Smooth muscle cell of the brain vasculature (primary cell): ENCODE data around the gene SETD7.

Source experiments
- DNase-seq: peaks from one replicate; pipeline ENCODE4 v3.0.0-alpha.2; 2012; ENCODE audit warnings: low read depth, low spot score

SETD7 gene

DNA sequence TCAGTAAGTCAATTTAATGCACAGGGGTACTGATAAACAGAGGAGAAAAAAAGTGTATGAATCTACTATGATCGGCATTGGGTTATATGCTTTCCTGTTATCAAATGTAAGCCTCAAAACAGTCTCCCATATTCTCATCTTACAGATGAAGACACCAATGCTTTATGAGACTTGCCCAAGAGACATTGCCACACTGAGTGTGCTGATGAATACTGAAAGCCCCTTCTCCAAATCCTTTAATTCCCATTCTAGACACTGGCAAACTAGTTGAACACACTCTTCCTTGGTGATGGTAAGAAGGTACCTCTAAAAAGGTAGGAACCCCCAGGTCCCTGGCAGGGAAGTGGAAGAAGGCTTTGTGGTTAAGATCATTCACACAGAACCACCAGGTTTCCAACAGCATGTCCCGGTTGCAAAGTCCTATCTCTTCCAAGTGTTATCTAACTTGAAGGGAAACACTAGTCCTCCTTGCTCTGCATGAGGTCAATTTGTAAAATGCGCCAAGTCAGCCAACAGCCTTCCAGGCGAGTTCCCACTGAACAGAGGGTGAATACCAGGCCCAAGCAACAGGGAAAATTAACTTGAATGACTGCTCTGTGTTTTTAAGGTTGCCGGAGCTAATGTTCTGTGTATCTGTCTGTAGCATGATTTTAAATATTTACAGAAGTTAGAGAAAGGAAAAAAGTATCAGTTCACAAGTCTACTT, 5.1 kb downstream of the SETD7 start:
- DNase-seq = no peak

DNA sequence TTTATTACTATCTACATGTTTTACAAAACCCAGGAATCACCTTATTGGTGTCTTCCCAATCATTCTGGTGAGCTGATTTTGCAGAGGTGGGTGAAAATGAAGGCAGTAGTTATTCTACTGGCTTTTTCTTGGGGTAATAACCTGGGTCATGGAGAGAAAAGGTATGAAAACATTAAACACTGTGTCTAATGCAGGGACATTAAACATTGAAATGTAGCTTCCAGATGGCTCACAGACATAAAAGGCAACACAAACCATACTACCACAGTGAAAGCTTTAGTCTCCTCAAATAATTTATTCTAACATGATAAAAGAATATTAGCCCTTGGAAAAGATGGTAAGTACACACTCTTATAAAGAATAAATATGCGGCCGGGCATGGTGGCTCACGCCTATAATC, 8.0 kb downstream of the SETD7 start:
- no peak for DNase-seq

DNA sequence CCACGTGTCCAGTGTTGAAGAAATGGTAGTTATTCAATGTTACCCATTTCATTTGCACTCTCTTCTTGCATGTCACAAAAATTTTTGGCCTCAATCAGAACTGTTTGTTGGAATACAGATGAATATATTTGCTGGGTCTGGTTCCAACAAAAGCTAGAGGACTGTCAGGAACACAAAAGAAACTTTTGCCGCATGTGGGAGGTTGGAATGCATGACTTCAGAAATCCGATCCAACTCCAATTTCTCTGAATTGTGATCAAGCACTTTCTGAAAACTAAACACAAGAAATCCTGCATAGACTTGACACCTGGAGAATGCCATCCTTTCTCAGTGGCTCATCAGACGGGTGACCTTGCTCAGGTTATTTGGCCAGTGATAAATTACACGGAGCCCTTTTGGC, 15.4 kb downstream of the SETD7 start:
- DNase-seq = no peak

DNA sequence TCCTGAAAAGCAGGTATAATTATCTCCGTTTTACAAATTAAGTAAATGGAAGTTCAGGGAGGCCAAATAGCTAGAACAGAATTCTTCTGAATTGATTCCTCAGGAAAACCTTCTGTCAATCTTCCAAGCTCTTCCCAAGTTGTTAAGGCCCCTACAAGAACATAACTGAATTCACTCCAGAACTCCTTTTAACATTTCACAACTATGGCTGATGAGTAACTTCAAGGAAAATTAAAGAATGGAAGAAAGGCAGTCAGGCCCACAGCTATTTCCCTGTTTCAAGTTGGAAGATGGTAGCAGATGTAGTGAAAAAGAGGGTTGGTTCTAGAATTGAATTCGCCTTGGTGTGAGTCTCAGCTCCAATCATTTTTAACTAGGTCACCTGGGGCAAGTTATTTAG, 15.9 kb downstream of the SETD7 start:
- no peak for DNase-seq

DNA sequence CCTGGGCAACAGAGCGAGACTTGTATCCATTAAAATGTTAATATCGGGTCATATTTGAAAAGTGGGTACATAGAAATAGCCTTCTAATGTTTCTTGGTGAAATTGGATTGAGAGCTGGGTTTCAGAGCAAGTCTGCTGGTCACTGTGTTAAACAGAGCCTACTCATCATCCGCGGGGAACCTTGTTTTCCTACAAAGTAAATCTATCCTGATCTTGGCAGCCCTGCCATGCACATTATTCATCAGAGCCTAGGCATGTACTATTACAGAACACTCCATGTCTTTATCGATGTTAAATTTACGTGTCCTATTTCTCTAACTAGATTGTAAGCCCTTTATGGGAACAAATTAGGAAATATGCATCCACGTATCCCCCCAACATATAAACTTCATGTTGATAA, 18.7 kb downstream of the SETD7 start:
- no peak for DNase-seq

DNA sequence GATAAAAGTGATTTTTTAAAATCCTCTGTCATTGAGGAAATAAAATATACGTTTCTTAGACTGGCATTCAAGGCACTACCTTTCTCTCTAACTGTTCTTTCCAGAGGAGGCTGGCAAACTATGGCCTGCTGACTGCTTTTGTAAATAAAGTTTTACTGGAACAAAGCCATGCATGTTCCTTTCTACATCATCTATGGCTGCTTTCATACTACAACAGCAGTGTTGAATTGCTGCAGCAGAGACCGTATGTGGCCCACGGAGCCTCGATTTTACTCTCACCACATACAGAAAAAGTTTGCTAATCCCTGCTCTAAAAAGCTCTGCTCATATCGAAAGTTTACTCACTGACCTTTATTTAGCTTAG, 20.2 kb downstream of the SETD7 start:
- no peak for DNase-seq

DNA sequence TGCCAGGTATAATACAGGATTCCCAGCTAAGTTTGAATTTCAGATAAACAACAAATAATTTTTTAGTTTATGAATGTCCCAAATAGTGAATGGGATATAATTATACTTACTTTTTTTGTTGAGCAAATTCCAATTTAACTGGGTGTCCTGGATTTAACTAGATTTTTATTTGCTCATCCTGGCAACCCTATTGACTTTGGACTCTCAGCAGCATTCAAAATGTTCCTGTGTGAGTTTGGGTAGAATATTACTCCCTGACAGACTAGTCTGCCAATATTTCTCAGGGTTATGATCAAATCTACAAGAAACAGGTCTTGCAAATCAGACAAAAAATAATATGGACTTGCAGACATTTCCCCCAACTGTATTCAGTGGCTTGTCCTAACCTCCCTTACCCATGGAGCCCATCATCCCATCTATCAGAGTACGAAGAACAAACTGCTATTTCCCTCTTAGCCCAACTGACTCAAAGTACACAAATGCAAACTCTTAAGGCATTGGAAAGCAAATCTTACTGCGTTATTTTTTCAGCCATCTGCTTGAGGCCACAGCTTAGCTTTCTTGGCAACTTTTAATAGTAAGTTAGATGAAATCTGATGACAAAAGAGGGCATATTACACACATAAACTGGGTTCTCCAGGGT, 20.7 kb downstream of the SETD7 start:
- no peak for DNase-seq

DNA sequence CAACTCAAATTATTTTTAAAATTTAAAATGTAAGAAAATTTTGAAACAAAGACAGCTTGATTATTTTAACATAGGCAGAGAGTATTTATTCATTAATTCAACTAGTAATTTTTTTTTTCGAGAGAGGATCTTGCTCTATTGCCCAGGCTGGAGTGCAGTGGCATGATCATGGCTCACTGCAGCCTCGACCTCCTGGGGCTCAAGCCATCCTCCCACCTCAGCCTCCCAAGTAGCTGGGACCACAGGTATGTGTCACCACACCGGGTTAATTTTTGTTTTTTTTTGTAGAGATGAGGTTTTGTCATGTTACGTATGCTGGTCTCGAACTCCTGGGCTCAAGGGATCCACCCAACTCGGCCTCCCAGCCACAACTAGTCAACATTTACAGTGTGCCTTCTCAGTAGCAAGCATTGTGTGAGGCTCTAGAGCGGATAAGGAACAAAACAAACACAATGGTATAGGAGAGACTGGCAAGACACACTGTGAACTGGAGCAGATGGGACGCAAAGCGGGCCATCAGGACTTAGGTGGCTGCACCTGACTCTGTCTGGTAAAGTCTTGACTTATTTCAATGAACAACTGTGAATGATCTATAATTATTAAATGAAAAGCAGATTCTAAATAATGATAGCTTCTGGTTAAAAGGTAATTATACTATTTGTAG, 21.6 kb downstream of the SETD7 start:
- DNase-seq = no peak

DNA sequence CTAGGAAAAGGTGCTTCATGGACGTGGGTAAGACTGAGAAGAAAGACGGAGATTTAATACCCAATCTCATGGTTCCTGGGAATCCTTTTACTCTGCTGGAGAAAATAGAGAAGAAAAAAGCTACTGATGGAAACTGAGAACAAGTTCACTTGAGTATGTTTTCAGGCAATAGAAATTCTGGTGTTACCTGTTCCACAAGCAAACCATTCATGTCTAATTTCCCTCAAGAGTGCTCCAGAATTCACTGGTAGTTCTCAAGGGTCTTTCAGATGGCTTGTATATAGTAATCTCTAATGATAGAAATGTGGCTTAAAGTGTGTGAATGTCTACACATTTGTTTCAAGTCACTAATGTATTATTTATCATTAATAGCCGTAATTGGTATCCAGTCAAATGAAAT, 22.5 kb downstream of the SETD7 start:
- no peak for DNase-seq

DNA sequence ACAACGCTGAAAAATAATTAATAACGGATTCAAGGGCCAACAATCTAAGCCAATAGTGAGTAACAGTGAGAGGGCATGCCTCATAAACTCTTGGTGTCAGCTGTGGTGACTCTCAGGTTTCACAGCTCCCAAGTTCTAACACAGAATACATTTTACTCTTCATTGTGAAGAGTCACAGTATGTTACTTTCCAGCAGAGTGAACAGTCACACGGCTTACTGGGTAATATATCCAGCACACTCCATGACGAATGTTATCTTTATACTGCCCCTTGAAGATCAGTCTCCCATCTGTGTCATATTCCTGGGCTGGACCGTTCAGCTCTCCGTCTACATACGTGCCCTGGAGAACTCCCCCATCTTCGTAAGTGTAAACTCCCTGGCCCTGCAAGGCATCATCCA, 23.1 kb downstream of the SETD7 start:
- DNase-seq = no peak

DNA sequence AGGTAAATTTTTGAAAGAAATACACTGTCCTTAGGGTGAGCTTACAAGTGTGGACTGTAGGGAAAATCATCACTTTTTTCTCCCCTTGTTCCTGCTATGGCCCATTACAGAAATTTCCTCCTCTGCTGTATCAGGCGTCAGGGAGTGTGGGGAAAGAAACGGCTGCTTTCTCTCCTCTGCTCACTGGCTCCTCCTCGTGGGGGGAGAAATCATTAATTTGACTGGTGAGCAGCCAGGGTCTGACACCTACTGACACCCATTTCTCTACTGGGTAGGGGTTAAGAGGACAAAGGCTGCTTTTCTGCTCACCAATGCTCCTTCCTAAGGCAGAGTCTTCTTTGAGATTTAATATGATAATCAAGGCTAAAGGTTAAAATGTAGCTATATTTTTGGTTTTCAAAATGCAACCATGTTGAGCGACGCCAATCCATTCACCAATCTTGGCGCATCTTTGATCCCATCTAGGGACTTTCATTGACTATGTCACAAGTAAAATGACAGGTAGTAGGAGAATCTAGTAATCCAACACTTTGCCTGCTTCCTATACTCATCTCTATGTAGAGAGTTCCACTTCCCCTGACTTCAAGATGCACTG, 25.1 kb downstream of the SETD7 start:
- no peak for DNase-seq

DNA sequence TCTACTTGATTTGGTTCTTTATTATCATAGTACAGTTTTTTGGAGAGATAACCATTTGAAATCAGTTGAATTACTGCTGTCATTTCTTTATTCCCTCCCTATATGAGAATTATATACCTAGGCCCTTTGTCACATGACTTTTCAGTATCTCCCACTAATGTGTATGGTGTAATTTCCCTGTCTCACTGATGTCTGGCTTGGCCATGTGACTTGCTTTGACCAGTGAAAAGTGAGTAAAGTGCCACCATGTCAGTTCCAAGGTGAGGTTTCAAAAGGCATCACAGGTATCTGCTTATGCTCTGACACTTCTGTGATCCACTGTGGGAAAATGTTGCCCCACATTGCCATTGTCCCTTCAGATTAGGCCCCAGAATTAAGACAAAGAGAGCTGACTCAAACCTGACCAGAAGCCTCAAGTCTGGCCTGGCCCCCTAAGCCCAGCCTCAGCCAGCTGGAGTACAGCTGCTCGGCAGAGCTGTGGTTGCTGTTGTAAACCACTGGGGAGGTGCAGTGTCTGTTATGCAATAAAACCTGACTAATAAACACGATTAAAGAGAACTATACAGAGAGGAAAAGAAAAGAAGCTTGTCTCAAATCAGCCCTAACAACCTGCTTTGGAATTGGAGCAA, 27.5 kb downstream of the SETD7 start:
- DNase-seq = no peak

DNA sequence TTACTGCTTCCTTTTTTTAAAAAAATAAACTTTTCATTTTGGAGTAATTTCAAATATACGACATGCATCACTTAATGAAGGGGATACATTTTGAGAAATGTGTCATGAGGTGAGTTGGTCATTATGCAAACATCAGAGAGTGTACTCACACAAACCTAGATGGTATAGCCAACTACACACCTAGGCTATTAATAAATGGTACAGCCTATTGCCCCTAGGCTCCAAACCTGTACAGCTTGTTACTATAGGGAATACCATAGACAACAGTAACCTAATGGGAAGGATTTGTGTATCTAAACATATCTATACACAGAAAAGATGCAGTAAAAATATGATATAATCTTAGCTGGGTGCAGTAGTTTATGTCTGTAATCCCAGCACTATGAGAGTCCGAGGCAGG, 29.1 kb downstream of the SETD7 start:
- DNase-seq = no peak

DNA sequence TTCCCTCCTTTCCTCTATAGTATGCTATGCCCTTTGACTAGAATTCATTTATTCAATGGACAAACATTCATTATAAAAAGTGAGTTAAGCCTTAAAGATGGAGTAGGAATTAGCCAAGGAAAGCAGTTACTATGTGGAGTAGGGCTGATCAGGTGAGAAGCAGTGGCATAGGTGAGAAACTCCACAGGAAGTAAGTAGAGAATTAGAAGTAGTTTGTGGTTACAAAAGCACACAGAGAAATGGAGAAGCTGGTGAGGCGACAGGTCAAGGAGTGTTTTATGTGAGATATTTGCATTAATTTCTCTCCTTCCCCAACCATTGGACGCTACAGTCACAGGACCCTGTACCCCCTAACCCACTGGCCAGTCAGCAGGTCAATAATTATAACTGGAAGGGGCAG, 30.6 kb downstream of the SETD7 start:
- DNase-seq = no peak

DNA sequence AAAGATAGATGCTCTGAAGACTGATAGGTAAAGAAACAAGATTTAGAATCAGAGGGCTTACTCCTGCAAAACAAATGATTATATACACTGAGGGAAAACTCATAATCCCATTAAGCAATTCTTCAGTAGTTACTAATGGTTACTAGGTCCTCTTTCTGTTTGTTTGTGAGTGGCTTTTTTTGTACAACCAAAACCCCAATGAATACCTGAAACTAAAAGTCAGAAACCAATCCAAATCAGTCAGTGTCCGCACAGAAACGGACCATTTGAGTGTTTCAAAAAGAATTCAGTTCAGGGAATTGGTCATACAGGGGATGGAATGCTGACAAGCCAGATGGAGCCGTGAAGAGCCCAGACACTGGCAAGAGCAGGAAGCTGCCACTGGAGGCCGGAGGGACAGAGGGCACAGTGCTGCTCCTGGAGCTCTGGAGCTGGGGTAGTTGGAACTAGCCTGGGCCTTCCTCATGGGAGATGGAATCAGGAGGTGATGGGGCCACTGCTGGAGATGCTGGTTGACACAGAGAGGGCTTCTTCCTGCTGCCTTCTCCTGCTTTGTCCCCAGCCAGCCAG, 31.9 kb downstream of the SETD7 start:
- no peak for DNase-seq

DNA sequence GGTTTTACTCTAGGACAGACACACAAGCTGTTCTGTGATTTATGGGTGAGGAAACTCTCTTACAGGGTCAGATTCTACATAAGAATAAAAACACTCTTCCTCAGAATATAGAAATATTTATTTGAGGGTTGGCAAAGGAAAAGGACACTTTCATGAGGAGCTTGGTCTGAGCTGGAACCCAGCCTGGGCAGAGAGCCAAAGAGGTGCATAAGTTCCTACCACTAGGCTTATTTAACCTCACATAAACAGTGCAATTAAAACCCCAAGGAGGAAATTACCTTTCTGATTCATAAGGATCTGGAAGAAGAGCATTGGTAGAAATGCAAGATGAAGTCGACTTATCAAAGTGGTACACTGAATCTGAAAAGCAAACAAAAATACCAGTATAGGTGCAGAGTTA, 32.9 kb downstream of the SETD7 start:
- no peak for DNase-seq

DNA sequence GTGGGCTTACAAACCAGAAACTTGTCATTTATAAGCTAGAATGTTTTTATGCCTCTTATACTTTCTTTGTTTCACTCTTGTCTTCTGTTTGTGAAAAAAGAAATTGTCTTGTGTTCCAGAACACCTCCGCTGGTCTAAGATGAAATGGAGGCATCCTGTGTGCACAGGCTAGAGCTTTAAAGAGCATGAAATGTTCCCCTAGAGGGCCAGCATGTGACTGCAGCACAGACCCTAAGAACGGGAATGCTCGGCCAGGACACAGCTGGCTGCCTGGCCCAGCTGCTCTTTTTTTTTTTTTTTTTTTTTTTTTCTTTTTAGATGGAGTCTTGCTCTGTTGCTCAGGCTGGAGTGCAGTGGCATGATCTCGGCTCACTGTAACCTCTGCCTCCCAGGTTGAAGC, 33.6 kb downstream of the SETD7 start:
- no peak for DNase-seq

DNA sequence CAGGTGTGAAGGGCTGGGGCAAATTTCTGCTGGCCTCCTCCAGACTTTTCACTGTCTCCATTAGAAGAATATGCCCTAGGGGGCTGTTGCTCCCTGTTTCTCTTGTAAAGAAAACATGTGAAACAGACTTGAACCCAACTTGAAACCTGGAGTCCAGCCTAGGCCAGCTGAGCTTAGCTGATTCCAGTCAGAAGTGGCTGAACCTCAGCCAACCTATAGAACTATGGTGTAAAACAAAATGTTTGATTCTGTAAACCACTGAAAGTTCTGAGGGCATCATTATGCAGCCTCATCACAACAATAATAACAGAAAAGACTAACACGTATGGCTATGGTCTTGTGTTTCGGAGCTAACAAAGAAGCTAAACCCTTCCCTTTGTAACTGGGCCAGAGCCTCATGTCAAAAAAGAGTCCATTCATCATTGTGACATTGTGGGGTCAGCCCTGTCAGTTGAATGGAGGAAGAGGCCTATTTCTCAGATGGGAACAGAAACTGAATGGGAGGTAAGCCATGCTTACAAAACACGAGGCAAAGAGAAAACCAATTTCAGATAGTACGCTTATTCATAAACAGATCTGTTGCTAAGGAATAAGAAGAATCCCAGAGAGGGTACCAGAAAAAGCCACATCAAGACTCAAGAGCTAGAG, 34.1 kb downstream of the SETD7 start:
- no peak for DNase-seq

DNA sequence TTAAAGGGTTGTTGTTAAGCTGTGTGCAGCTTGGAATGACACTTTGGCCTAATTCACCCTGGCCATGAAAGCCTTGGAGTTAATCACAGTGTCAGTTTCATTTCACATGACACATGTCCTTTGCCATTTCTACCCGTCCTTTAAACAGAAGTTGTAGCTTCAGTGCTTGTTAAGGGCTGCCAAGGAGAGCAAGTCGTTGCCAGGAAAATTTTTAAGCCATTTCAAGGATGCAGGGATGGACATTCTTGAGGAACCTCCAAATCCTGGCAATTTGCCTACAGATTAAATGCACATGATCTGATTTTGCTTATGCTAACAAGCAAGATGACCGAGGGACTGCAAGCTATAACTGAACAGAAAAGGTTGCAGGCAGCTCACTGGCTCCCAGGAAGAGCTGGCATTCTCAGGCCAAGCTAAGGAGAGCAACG, 40.5 kb downstream of the SETD7 start:
- no peak for DNase-seq

DNA sequence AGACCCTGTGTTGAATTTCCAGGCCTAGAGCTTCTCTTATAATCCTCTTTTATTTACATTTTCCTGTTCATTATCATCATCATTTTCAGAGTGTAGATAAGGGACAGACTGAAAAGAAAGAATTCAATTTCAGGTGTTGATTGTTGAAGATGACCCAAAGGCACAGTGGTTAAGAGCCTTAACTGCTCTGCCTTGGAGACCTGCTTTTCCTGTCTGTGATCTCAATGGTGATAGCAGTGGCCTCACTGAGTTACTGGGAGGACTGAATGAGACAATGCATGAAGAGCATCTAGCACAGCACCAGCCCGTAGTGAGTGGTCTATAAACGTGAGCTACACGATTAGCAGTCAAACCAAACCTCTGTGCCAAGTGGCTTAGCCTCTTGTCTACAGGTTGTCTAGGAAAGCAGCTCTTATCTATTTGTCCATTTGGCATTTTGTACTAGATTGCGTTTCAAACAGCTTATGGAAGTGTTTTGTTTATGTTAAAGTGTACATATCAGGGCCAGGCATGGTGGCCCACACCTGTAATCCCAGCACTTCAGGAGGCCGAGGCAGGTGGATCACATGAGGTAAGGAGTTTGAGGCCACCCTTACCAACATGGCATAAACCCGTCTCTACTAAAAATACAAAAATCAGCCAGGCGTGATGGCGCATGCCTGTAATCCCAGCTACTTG, 41.5 kb downstream of the SETD7 start:
- DNase-seq = no peak

DNA sequence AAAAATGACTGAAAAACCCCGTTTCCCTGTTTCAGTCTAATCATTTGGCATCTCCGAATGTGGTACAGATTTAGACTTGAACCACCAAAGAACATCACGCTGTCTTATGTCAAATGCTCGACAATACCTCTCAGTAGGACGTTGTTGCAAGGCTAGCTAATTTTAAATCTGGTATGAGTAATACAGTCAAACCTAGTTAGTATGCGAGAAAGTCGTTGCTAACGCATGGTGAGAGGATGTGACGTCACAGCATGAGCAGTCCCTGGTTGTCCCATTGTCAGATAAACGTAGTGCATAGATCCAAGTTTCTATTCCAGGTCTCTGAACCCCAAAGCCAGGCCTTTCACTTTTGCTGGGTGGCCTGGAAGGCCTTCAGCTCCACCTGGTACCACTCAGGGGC, 44.7 kb downstream of the SETD7 start:
- DNase-seq = no peak
